Measurements from ENCODE around the gene TMEM43.
A peak's percentile ranks its signal among the peaks of the same experiment; 100 is the strongest.

Gene TMEM43

DNA sequence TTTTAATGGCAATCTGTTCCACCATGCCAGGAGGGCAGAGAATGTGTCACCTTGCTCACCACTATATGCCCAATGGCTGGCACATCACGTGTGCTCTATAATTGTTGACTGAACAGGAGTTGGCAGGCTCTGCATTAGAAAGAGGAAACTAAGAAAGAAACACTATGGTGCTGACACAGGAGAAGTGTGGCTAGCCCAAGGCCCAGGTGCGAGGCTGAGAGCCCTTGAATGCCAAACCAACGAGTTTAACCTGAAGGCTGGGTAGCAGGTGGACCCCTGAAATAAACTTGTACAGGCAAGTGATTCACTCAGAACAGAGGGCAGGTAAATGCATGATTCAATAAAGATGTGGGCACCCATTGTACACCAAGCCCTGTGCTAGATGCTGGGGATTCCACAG is 2.6 kb upstream of the TMEM43 start:
- DNase-seq (ENCODE audit: low spot score): no peak

DNA sequence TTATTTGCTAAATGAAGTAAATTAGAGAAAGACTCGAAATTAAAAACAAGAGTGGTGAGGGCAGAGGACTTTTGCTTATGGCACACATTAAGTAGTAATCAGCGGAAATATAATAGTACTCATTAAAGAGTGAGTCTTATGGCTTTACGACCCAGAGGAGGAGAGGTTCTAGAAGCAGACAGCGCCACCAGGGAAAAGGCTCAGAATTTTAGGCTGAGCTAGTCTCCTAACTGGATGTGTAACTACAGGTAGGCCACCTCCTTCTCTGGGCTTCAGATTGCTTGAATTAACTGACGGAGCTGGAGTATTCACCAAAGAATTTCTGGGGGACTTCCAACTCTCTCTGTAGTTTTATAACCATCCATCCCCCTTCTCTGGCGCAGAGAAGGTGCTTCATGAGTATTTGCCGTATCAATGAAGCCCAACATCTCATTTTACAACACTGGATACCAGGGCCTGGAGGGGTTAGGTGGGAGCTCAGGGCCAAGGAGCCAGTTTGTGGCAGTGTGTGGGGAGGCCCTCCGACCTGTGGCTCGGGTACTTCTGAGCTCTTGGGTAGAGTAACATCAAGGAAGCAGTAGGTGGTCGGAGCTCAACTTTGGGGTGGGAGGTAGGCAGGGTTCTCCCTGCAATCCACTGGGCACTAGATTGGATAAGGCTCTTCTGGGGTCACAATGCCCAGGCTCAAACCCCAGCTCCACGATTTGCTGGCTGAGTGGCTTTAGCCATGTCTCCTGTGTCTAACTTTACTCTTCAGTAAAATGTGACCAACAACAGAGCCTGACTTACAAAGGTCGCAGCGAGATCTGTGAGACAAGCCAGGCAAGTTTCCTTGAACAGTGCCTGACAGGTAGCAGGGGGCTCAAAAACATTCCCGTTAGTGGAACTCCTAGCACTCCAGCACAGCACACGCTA is 1.3 kb upstream of the TMEM43 start:
- DNase-seq (ENCODE audit: low spot score): peak; percentile 55

DNA sequence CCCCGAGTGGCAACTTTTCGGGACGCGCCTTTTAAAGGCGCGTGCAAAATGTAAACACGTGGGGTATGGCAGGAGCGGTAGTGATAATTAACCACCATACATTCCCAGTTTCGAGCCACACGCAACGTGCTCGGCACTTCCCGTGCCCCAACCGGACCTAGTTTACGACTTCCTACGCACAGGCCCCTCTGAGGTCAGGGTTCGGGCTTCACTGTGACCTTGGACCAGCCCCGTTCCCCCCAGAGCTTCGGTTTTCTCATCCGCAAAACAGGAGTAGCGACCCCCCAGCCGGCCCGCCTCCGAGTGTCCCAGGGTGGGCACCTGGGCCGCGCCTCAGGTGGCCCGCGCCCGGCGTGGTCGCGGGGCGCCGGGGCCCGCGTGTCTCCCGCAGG is 633 bp upstream of the TMEM43 start:
- peak; percentile 80 for DNase-seq (ENCODE audit: low spot score)

DNA sequence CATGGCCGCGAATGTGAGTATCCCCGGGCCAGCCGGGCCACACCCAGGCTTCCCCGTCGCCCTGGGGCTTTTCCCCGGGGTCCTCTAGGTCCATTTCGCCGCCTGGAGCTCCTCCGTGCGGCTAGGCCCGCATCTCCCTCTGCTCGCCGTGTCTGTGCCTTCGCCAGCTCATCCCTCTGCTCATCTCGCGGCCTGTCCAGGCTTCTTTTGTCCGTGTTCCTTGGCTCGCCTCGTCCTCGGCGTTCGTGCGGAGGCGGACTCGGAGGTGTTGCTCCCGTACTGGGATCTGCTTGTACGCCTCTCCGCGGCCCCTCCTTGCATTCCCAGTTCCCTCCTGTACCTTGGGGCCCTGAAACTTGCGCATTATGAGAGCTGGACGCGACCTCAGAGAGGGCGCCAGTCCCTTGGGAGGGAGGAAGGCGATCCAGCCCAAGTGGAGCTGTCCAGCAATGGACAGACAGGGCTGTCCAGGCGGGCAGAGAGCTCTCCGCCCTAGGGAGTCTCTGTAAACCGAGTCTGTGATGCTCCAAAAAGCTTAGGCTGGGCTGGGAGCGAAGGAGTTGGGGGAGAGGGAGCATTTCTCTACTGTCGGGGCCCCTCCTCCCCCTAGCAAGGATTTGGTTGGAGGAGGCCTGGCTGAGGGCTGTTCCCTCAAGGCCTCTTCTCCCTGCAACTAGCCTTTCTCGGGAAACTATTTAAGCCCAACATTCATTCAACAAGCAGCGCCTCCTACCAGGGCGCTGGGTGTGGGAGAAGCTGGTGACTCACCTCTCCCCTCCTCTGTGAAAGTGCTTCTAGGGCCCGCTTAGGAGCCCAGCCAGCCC is 553 bp downstream of the TMEM43 start:
- peak; percentile 92 for DNase-seq (ENCODE audit: low spot score)

DNA sequence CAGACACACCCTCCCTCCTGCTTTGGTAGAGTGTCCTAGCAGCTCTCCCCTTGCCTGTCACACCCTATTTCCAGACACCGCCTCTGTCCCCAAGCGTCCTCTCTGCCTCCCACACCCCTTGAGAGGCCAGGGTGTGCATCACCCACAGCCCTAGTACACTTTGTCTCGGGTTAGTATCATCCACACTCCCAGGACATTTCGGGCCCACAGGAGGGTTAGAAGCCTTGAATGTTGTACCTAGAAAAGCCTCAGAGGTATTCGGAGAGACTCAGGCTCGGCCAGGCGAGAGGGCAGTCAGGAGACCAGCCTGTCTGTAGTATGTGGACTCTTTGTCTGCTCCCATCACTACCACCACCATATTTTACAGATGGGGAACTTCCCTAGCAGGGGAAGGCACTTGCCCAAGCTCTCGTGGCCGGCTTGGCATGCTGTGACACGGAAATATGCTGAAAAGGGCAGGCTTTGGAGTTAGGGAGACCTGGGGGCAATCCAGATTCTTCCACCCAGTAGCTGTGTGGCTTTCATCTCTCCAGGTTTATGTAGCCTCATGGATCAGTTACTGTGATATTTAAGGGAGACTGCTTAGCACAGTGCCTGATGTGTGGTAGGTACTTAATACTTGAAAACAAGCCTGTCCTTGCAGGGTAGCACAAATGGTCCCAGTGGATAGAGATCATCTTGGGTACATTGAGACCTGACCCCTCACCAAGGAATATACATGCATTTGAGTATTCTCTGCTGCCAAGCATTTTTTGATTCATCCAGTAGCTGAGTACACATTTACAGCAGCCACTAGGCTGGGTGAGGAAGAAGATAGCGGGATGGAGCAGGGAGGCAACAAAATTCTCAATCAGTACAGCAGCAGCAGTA is 1.4 kb downstream of the TMEM43 start:
- DNase-seq (ENCODE audit: low spot score): no peak

DNA sequence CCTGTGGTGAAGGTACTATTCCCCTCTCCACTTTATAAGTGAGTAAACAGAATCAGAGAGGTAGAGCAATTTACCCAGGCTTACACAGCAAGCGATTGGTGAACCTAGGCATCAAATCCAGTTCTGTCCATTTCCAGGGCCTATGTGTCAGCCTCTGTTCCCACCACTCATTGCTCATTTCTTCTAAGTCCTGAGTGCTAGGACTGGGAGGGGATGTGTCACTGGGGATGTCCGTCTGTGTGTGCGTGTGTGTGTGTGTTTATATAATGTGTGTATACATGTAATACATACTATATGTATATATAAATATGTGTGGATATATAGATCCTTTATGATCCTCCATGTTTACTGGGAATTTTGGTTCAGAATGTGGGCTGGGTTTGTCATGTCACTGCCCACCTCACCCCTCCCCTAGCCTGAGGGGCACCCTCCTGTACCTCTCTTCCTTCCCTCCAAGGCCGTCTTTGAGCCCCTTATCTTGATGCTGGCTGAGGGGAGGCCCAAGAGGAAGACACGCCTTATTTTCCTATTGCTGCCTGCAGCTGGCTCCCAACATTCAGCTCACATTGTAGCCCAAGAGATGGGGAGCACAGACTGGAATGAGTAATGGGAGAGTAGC is 2.1 kb downstream of the TMEM43 start:
- DNase-seq (ENCODE audit: low spot score): peak; percentile 37

DNA sequence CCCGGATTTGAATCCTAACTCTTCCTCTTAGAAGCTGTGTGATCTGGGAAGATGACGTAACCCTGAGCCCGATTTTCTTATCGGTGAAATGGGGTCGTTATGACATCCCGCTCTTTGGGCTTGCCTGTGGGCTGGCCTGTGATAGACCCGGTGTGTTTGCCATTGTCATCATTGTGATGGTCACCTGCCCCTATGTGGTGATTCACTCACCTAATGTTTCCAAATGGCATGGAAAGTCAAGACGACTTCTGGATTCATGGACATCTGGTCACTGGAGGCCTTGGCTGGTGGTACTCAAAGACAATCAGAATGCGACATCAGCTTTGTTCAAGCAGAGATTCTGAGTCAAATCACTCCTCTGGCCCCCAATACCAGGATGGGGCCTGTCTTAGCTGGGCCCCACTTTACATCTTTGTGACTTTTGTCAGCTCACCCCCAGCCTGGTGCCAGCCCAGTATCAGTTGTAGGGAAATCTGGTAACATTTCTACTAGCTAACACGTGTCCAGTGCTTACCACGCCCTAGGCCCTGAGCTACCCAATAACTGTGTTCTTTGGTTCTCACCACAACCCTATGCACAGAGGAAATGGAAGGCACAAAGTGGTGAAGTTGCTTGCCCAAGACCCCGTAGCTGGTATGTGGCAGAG is 2.8 kb downstream of the TMEM43 start:
- no peak for DNase-seq (ENCODE audit: low spot score)

DNA sequence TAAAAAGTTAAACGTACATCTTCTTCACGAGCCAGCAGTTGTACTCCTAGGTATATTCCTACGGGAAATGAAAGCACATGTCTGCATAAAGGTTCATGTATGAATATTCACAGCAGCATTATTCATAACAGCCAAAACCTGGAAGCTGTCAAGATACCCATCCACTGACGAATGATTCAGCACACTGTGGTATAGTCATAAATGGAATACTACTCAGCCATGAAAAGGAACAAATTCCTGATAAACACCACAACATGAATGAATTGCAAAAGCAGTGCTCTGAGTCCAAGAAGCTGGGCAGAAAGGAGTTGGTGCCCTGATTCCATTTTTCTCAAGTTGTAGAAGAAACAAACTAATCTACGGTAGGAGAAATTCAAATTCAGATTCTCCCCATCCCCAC is 3.9 kb downstream of the TMEM43 start:
- DNase-seq (ENCODE audit: low spot score): no peak

DNA sequence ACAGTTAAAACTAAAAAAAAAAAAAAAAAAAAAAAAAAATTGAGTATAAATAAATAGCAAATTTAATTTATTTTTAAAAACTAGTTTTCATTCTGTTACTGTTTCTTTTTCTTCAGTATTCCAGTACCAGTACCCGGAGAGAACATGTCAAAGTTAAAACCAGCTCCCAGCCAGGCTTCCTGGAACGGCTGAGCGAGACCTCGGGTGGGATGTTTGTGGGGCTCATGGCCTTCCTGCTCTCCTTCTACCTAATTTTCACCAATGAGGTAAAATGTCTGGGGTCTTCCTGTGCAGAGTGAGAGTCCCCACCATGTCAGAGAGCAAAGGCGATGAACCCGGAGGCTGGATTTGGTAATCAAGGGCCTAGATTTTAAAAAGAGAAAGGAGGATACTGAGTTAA is 4.4 kb downstream of the TMEM43 start:
- no peak for DNase-seq (ENCODE audit: low spot score)

DNA sequence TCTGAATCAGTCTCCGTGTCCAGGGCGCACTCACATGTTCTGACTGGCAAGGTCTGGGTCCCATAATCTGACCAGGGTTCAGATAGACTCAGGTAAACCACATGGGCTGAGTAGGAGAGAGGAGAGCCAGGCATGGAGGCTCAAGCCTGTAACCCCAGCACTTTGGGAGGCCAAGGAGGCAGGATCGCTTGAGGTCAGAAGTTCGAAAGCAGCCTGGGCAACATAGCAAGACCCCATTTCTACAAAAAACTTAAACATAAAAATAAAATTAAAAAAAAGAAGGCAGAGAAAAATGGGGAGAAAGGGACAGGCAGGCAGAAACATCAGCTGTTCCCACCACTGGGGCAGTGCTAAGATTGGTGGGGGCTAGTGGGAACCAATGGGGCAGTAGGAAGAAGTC is 5.4 kb downstream of the TMEM43 start:
- DNase-seq (ENCODE audit: low spot score): no peak

DNA sequence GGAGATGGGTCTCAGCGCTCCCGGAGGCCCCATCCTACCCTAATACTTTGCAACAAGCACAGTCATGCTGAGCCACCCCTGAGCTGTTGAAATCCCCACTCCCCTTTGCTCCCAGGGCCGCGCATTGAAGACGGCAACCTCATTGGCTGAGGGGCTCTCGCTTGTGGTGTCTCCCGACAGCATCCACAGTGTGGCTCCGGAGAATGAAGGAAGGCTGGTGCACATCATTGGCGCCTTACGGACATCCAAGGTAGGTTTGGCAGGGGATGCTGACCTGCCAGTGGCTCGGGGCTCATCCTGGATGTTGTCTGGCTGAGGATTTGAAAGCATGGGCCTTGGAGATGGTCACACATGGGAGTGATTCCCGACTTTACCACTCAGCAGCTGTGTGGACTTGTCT is 5.9 kb downstream of the TMEM43 start:
- no peak for DNase-seq (ENCODE audit: low spot score)

DNA sequence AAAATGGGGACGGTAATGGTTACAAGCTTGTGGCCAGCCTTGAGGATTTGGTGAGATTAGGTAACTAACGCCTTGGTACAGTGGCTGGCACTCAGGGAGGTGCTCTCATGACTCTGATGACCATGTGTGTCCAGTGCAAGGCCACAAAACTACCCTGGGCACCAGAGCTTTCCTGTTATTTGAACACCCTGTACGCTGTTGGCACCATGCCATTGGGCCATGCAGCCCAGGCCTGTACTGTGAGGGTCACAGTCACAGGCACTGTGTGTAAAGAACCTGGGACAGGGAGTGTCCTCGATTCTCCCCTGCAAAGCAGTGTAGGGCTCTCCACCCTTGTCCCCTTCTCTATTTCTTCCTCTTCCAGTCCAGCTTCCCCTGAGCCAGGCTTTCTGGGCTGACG is 6.3 kb downstream of the TMEM43 start:
- no peak for DNase-seq (ENCODE audit: low spot score)

DNA sequence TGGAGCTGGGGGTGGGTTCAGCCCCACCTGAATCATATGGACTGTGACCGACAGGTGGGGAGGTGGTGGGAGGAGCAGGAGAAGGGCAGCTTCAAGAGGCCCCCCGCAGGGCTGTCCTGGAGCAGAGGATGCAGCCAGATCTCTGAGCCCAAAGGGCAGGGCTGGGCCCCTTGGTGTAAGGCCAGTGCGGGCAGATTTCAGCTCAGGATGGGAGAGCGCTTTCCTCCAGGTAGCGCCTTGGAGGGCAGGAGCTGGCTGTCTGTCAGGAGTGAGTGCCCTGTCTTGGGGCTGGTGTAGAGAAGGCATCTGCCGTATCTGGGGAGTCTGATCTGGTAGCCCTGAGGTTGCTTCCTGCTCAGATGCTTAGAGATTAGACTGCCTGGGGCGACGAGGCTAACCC is 7.3 kb downstream of the TMEM43 start:
- no peak for DNase-seq (ENCODE audit: low spot score)

DNA sequence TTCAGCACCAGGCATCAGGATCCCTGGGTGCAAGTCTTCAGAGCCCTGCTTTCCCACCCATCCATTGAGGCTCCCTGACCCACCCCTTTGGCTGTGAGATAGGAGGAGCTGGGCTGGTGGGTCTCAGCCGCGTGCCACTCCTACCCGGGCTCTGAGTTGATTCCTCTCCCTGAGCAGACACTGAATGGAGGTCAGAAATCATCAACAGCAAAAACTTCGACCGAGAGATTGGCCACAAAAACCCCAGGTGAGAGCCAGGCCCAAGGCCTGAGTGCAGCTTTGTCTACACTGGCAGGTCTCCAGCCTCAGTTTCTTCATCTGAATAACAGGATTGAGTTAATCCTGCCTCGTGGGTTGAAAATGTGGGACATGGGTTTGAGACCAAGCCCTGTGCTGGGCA is 7.8 kb downstream of the TMEM43 start:
- no peak for DNase-seq (ENCODE audit: low spot score)

DNA sequence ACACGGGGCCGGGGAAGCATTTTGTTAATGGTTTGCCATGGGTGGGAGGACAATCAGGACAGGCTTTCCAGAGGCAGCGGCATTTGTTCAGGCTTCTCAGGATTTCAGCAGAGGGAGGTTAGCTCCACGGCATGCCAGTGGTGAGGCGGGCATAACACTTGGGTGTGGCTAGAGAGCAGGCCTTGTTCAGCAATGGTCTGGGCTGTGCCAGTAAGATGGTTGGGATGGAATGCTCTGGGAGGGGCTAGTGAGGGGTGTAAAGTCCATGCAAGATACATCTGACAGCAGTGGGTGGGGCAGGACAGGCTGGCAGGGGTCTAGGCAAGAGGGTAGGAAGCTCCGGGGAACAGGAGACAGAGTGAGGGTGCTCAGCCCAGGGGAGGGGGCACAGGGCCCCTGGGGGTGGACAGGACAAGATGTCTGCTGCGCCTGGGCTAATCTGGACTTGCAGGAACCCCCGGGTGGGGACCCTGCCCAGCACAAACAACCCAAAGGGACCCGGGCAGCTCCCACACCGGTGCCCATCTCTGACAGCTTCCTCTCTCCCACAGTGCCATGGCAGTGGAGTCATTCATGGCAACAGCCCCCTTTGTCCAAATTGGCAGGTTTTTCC is 8.4 kb downstream of the TMEM43 start:
- no peak for DNase-seq (ENCODE audit: low spot score)

DNA sequence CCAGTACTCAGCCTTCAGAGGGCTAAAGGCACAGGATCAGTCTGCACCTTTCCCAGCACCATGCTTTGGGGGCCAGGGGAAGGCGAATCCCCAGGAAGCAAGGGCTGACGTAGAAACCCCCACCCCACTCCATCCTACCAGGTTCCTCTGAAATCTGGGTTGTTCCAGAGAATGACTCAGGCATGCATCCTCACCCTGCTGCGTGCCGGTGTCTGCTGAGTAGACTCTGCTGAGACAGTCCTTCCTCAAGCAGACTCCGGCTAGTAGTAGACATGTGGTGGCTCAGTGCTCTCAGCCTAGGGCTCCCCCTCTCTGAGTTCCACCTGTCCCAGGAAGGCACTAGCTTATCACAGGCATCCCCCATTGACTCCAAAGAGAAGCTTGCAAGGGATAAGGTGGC is 9.0 kb downstream of the TMEM43 start:
- no peak for DNase-seq (ENCODE audit: low spot score)

DNA sequence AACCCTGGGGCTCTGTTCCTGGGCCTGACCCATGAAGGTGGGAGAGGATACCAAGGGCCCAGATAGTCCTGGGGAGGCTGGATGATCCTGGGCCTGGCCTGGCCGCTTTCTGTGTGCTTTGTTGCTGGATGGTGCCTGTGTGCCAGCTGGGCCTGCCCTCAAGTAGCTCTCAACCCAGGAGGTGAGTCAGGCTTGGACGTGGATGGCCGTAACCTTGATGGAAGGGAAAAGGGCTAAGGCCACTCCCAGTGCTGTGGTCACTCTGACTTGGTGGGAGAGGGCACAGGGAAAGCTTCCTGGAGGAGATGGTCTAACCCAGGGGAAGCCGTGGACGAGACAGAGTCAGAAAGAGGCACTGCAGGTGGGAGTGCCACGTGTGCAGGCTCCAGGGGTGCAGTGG is 9.4 kb downstream of the TMEM43 start:
- no peak for DNase-seq (ENCODE audit: low spot score)

DNA sequence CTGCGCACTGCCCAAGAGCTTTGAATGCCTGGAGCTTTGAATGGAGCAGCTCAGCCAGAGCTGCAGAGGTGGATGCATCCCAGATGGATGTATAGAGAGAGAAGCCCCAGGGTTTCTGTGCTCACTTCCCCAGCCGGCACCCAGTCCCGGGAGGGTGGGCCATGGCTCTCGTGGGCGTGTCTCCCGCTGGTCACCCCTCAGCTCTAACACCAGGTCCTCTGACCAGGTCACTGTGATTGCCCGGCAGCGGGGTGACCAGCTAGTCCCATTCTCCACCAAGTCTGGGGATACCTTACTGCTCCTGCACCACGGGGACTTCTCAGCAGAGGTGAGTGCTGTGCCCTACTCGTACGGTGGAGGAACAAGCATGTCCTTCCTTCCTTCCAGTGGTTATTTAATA is 10.7 kb downstream of the TMEM43 start:
- DNase-seq (ENCODE audit: low spot score): no peak

DNA sequence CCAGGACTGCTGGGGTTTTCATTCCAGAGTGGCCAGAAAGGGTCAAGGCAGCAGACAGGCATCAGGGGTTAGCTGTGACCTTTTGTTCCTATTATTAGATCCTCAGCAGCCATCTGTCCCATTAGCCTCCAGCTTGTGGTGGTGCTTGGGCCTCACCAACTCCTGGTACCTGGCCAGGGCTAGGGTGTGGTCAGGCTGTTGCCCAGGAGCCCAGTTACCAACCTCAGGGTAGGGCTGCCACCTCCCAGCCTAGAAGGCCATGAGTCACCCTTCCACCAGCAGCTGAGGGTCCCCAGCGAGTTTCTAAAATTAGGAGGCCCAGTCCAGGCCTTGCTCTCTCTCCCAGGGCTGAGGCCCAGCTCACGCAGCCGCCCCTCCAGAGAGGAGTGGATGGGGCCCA is 12.2 kb downstream of the TMEM43 start:
- DNase-seq (ENCODE audit: low spot score): no peak

DNA sequence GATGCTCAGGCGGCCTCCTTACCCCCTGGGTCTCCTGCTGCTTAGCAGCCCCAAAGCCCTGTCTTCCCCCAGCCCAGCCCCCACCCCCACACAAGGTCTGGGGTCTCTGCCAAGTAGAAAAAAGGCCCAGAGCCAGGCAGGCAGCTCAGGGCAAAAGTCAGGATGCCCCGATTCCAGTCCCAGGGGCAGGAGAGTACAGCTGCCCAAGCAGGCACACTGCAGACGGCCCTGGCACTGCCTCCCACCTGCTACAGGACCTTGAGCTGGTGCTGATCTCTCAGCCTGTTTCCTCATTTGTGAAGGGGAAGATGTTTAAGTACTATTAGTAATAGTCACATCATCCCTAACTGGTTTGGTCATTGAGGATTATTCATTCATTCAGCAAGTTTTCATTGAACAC is 12.6 kb downstream of the TMEM43 start:
- DNase-seq (ENCODE audit: low spot score): peak; percentile 23

Measured in RKO (cell line).